CD14-positive monocyte (primary cell): ENCODE data around the gene ACTA2. TPM values are rescaled to one million over a fixed set of nuclear protein-coding genes. Genes with fewer than 3 reads are reported as not detected.

Experiments
- DNase-seq, 3 donors: peaks; one replicate each; pipeline ENCODE4 v3.0.0-alpha.2; 2011 to 2022
- H2AFZ ChIP-seq: 2 replicates; pipeline ENCODE4 v1.6.0; 2012; ENCODE audit warnings: mild to moderate bottlenecking, low read depth, low read length, inconsistent platforms; ENCODE audit not compliant: insufficient read depth, poor library complexity, severe bottlenecking
- H3K27ac ChIP-seq, 2 donors: 1 replicate in 1 of 2; 2 replicates in 1 of 2; pipeline ENCODE4 v1.5.1; 2012 to 2013; ENCODE audit warnings: low read length in 2 of 2, control low read depth in 1 of 2, inconsistent platforms in 1 of 2, low read depth in 1 of 2, mild to moderate bottlenecking in 1 of 2
- H3K27me3 ChIP-seq, 2 donors: one replicate each; pipeline versions ENCODE4 v1.6.0 to v1.6.1; 2011 to 2013; ENCODE audit warnings: low read length in 2 of 2; ENCODE audit not compliant: control insufficient read depth in 2 of 2, insufficient read depth in 2 of 2
- H3K36me3 ChIP-seq, 2 donors: replicated peaks in 1 of 2; 1 replicate in 1 of 2; 2 replicates in 1 of 2; pipeline versions ENCODE4 v1.5.1 to v1.6.1; 2012 to 2013; ENCODE audit warnings: low read length in 2 of 2, control low read depth in 1 of 2, inconsistent platforms in 1 of 2, mild to moderate bottlenecking in 1 of 2; ENCODE audit not compliant: insufficient read depth in 2 of 2, control insufficient read depth in 1 of 2
- H3K4me1 ChIP-seq, 2 donors: 1 replicate in 1 of 2; 2 replicates in 1 of 2; pipeline versions ENCODE4 v1.5.1 to v1.6.1; 2012 to 2013; ENCODE audit warnings: low read length in 2 of 2, control low read depth in 1 of 2, inconsistent platforms in 1 of 2, mild to moderate bottlenecking in 1 of 2, moderate library complexity in 1 of 2; ENCODE audit not compliant: insufficient read depth in 2 of 2, control insufficient read depth in 1 of 2
- H3K4me2 ChIP-seq: replicated peaks from 2 replicates; pipeline ENCODE3; 2012; ENCODE audit warnings: low read length, moderate library complexity, mild to moderate bottlenecking; ENCODE audit not compliant: poor library complexity, severe bottlenecking; ENCODE audit errors: extremely low read depth
- H3K4me3 ChIP-seq, 3 experiments: fragments of 200-600 bp in 1 of 3; sonication (generic) in 1 of 3; replicated peaks in 1 of 3; 1 replicate in 2 of 3; 2 replicates in 1 of 3; pipeline ENCODE4 v1.5.1; 2011 to 2013; ENCODE audit warnings: low read length in 3 of 3, mild to moderate bottlenecking in 3 of 3, control low read depth in 2 of 3, low read depth in 2 of 3, inconsistent platforms in 1 of 3, moderate library complexity in 1 of 3
- H3K79me2 ChIP-seq: 2 replicates; pipeline ENCODE4 v1.6.0; 2012; ENCODE audit warnings: mild to moderate bottlenecking, control low read depth, inconsistent platforms, low read length, moderate library complexity; ENCODE audit not compliant: insufficient read depth
- H3K9ac ChIP-seq: 2 replicates; pipeline ENCODE4 v1.6.0; 2017; ENCODE audit warnings: low read length, mild to moderate bottlenecking; ENCODE audit not compliant: insufficient read depth, poor library complexity, severe bottlenecking
- H3K9me3 ChIP-seq, 2 donors: replicated peaks in 1 of 2; 1 replicate in 1 of 2; 2 replicates in 1 of 2; pipeline versions ENCODE4 v1.5.1 to v1.6.1; 2012 to 2013; ENCODE audit warnings: low read length in 2 of 2, control low read depth in 1 of 2; ENCODE audit not compliant: control insufficient read depth in 1 of 2, insufficient read depth in 1 of 2
- H4K20me1 ChIP-seq: 2 replicates; pipeline ENCODE4 v1.6.0; 2012; ENCODE audit warnings: mild to moderate bottlenecking, low read length, control low read depth, moderate library complexity; ENCODE audit not compliant: insufficient read depth
- H3K27ac Mint-ChIP-seq, 7 donors: one replicate each; pipeline ENCODE4 v1.8.0; 2020; ENCODE audit warnings: mild to moderate bottlenecking in 7 of 7, mixed read lengths in 7 of 7, moderate library complexity in 6 of 7, inconsistent platforms in 2 of 7
- H3K27me3 Mint-ChIP-seq, 3 donors: one replicate each; pipeline ENCODE4 v1.8.0; 2021 to 2022; ENCODE audit warnings: low read depth in 3 of 3, mild to moderate bottlenecking in 3 of 3, mixed read lengths in 3 of 3, moderate library complexity in 3 of 3, inconsistent platforms in 1 of 3
- H3K36me3 Mint-ChIP-seq, 2 donors: one replicate each; pipeline ENCODE4 v1.8.0; 2020; ENCODE audit warnings: mixed read lengths in 2 of 2, inconsistent platforms in 1 of 2, mild to moderate bottlenecking in 1 of 2
- H3K4me1 Mint-ChIP-seq: one replicate; pipeline ENCODE4 v1.8.0; 2020; ENCODE audit warnings: mild to moderate bottlenecking, mixed read lengths
- H3K4me3 Mint-ChIP-seq, 2 donors: one replicate each; pipeline ENCODE4 v1.8.0; 2020; ENCODE audit warnings: mild to moderate bottlenecking in 2 of 2, mixed read lengths in 2 of 2, moderate library complexity in 1 of 2
- H3K9me3 Mint-ChIP-seq, 7 donors: one replicate each; pipeline ENCODE4 v1.8.0; 2020 to 2022; ENCODE audit warnings: mixed read lengths in 7 of 7, mild to moderate bottlenecking in 6 of 7, moderate library complexity in 6 of 7, inconsistent platforms in 2 of 7
- WGBS: methylation state at CpG from one replicate; pipeline ENCODE4 v1.1.5; 2013; ENCODE audit warnings: missing lambda C conversion rate; ENCODE audit not compliant: insufficient coverage; 5-methylcytosine and 5-hydroxymethylcytosine counted together
- intact Hi-C, 2 donors: fragments of 100-400 bp; cut with micrococcal nuclease; formaldehyde crosslinking; loops; one replicate each; pipeline versions ENCODE4 v1.15.0 to v1.15.1; 2023
- polyA plus RNA-seq, 3 donors: library from polyadenylated mRNA; depleted of rRNA in 1 of 3; unstranded in 2 of 3; stranded (reverse) in 1 of 3; fragments of 300-500 nt in 2 of 3; fragments of >200 nt in 1 of 3; fragmentation: Illumina TruSeq in 2 of 3; gene quantifications; 1 replicate in 2 of 3; 2 replicates in 1 of 3; pipeline ENCODE4 v1.2.3, GENCODE V29; 2012 to 2021
- TF ChIP-seq, protein P1 (sequence below): fragments of 200-600 bp; IDR thresholded peaks from one replicate; pipeline ENCODE4 v1.8.0; 2022; ENCODE audit warnings: antibody characterized with exemption, mild to moderate bottlenecking

The ACTA2 gene
- polyA plus RNA-seq, 3 donors: 4.4 to 12.3 (median 6.8) TPM

DNA sequence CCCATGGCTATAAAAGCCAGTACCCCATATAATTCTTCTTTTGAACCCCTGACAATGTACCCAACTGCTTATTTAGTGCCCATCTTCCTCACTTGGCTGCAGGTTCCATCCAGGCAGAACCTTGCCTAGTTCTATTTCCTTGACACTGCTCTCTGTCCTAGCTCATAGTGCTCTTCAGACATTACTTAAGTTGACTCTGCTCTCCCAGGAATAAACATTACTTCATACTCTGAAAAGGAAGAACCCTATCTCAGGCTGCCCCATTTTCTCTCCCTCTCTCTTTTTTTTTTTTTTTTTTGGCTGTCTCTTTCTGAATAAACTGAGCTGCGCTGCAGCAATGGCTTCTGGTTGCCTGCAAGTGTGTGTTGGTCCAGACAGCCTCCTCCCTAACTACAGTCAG lies 21.0 kb downstream of the ACTA2 start:
- no peak overlapping the region for H2AFZ ChIP-seq
- no peak overlapping the region for H3K27ac ChIP-seq
- H3K4me1 ChIP-seq: peaks cover 14 to 18% of the 10 kb centered on the region in 2 donors
- no peak overlapping the region for H3K4me2 ChIP-seq
- H3K4me3 Mint-ChIP-seq: no peak overlapping the region
- no peaks in the 10 kb centered on the region for H4K20me1 ChIP-seq
- no peaks in the 10 kb centered on the region for H3K9me3 ChIP-seq
- no peak overlapping the region for H3K9ac ChIP-seq
- no peak overlapping the region for H3K27ac Mint-ChIP-seq
- intact Hi-C loops: loop anchor here in 1 of 2 donors (5.0 kb wide), 1 partner anchor 94 kb away; no protein-coding TSS in a partner anchor
- no CpG with 5 or more reads among the region's 1 CpG for WGBS
- no peak overlapping the region for H3K4me3 ChIP-seq
- no peaks in the 10 kb centered on the region for H3K9me3 Mint-ChIP-seq
- no peak for DNase-seq
- H3K27me3 ChIP-seq: no peaks in the 10 kb centered on the region
- TF ChIP-seq, protein P1, sequence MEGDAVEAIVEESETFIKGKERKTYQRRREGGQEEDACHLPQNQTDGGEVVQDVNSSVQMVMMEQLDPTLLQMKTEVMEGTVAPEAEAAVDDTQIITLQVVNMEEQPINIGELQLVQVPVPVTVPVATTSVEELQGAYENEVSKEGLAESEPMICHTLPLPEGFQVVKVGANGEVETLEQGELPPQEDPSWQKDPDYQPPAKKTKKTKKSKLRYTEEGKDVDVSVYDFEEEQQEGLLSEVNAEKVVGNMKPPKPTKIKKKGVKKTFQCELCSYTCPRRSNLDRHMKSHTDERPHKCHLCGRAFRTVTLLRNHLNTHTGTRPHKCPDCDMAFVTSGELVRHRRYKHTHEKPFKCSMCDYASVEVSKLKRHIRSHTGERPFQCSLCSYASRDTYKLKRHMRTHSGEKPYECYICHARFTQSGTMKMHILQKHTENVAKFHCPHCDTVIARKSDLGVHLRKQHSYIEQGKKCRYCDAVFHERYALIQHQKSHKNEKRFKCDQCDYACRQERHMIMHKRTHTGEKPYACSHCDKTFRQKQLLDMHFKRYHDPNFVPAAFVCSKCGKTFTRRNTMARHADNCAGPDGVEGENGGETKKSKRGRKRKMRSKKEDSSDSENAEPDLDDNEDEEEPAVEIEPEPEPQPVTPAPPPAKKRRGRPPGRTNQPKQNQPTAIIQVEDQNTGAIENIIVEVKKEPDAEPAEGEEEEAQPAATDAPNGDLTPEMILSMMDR: no peak
- peaks cover 0 to 3% (median 0%) of the 10 kb centered on the region in 3 donors for H3K27me3 Mint-ChIP-seq
- H3K79me2 ChIP-seq: no peaks in the 10 kb centered on the region
- H3K4me1 Mint-ChIP-seq: peaks cover 21% of the 10 kb centered on the region
- no peaks in the 10 kb centered on the region for H3K36me3 Mint-ChIP-seq
- no peaks in the 10 kb centered on the region for H3K36me3 ChIP-seq

DNA sequence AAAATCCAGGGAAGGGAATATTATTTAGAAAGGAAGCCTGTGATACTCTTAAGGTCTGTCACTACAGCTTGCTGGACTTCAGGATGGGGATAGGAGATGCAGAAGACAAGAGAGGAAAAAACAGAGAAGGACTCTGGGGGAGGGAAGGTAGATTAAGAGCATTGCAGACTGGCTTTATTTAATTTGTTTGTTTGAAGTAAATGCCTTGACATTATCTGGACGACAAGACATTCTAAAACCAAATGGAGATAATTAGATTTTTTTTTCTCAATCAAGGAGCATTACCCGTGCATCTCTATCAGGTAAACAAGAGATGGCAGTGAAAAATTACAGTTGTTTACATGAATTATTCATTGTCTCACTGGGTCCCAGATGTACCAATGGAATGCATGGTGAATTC lies 24.3 kb downstream of the ACTA2 start:
- Mint-ChIP-seq H3K9me3 (peaks cover 0 to 6% (median 3%) of the 10 kb centered on the region in 7 donors), H3K27ac (no peak overlapping the region), H3K4me1 (peaks cover 20% of the 10 kb centered on the region), H3K27me3 (peaks cover 0 to 3% (median 1%) of the 10 kb centered on the region in 3 donors), H3K4me3 (no peak overlapping the region), H3K36me3 (peaks cover 7 to 8% of the 10 kb centered on the region in 2 donors)
- WGBS: no CpG with 5 or more reads among the region's 2 CpGs
- Histone ChIP-seq H3K9ac (no peak overlapping the region), H3K4me2 (no peak overlapping the region), H3K36me3 (no peaks in the 10 kb centered on the region), H2AFZ (no peak overlapping the region), H3K4me1 (peaks cover 13 to 19% of the 10 kb centered on the region in 2 donors), H3K79me2 (no peaks in the 10 kb centered on the region), H3K9me3 (no peaks in the 10 kb centered on the region), H4K20me1 (no peaks in the 10 kb centered on the region), H3K27me3 (no peaks in the 10 kb centered on the region), H3K27ac (no peak overlapping the region), H3K4me3 (no peak overlapping the region)
- TF ChIP-seq, protein P1: no peak
- no peak for DNase-seq
- intact Hi-C loops: no loop called here
